HCT116 (cell line): ENCODE measurements around the gene OPN4. TPM values are rescaled to one million over a fixed set of nuclear protein-coding genes. Genes with fewer than 3 reads are reported as not detected.

Experiments used
- ATAC-seq: fragments of 200-7000 bp; cut with Tn5 transposase; 2 replicates; pipeline ENCODE4 v1.9.1; 2020; ENCODE audit warnings: mild to moderate bottlenecking, moderate library complexity
- BruUV-seq: library from RNA; stranded (reverse); fragments of 400-500 nt; replicated peaks from 2 replicates; lab custom pipeline; 2021; lab: Mats Ljungman, UMichigan
- CTCF ChIA-PET: fragments of 300-600 bp; sonication (Branson Sonifier 250); formaldehyde crosslinking; loops from one replicate; lab custom pipeline; 2021; ENCODE audit warnings: antibody characterized with exemption; lab: Charles Lee
- POLR2A ChIA-PET: fragments of 300-600, 350-600 bp; sonication (Branson Sonifier 250); formaldehyde crosslinking; loops from one replicate; lab custom pipeline; 2021; ENCODE audit warnings: antibody characterized with exemption; lab: Charles Lee
- RAD21 ChIA-PET, 2 experiments: fragments of 300-600 bp; sonication (Branson Sonifier 250); formaldehyde crosslinking; loops; one replicate each; lab custom pipeline; 2023; ENCODE audit warnings: low total read pairs in 2 of 2; ENCODE audit not compliant: uncharacterized antibody in 2 of 2, unreplicated experiment in 2 of 2, low non-redundant PET in 1 of 2; lab: Charles Lee
- DNase-seq: peaks from one replicate; pipeline ENCODE4 v3.0.0-alpha.2; 2010; ENCODE audit warnings: low read depth, low spot score
- H2AFZ ChIP-seq: fragments of 200-600 bp; shearing (Covaris generic), sonication (generic); 2 replicates; pipeline ENCODE4 v1.6.1; 2017; ENCODE audit warnings: low read depth, mixed run types, mixed read lengths, antibody characterized with exemption, low read length; ENCODE audit not compliant: poor library complexity, severe bottlenecking
- H3K27ac ChIP-seq: 2 replicates; pipeline ENCODE4 v1.5.1; 2012; ENCODE audit warnings: low read depth, low read length
- H3K27me3 ChIP-seq: fragments of 200-600 bp; sonication (generic); 2 replicates; pipeline ENCODE4 v1.6.1; 2016; ENCODE audit warnings: mixed run types, low read length, mixed read lengths; ENCODE audit not compliant: insufficient read depth
- H3K36me3 ChIP-seq, 2 experiments: fragments of 200-500 bp in 1 of 2; fragments of 200-600 bp in 1 of 2; sonication (Bioruptor generic) in 1 of 2; sonication (generic) in 1 of 2; 2 replicates each; pipeline versions ENCODE4 v1.5.1 to v1.6.1; 2014 to 2016; ENCODE audit warnings: low read length in 2 of 2, inconsistent platforms in 1 of 2, mixed read lengths in 1 of 2, mixed run types in 1 of 2; ENCODE audit not compliant: insufficient read depth in 2 of 2, control insufficient read depth in 1 of 2
- H3K4me1 ChIP-seq, 2 experiments: fragments of 200-600 bp in 1 of 2; sonication (generic) in 1 of 2; 2 replicates each; pipeline versions ENCODE4 v1.5.1 to v1.6.1; 2012 to 2017; ENCODE audit warnings: low read length in 2 of 2, inconsistent platforms in 1 of 2, mild to moderate bottlenecking in 1 of 2, mixed read lengths in 1 of 2, mixed run types in 1 of 2, moderate library complexity in 1 of 2; ENCODE audit not compliant: insufficient read depth in 2 of 2, control insufficient read depth in 1 of 2
- H3K4me2 ChIP-seq: fragments of 200-600 bp; sonication (generic); 2 replicates; pipeline ENCODE4 v1.6.1; 2017; ENCODE audit warnings: mixed run types, low read length, mixed read lengths
- H3K4me3 ChIP-seq, 2 experiments: fragments of 200-600 bp in 1 of 2; sonication (generic) in 1 of 2; replicated peaks in 1 of 2; 2 replicates each; pipeline ENCODE4 v1.5.1; 2011 to 2016; ENCODE audit warnings: low read length in 2 of 2, control low read depth in 1 of 2, low read depth in 1 of 2, mild to moderate bottlenecking in 1 of 2, mixed read lengths in 1 of 2, mixed run types in 1 of 2
- H3K79me2 ChIP-seq: fragments of 200-600 bp; sonication (generic); 2 replicates; pipeline ENCODE4 v1.6.1; 2017; ENCODE audit warnings: mild to moderate bottlenecking, mixed run types, low read length, moderate library complexity, mixed read lengths; ENCODE audit not compliant: insufficient read depth
- H3K9ac ChIP-seq: fragments of 200-600 bp; sonication (generic); 2 replicates; pipeline ENCODE4 v1.6.1; 2016; ENCODE audit warnings: low read length, mixed read lengths
- H3K9me2 ChIP-seq: fragments of 200-600 bp; sonication (generic), shearing (Covaris generic); 2 replicates; pipeline ENCODE4 v1.6.1; 2017; ENCODE audit warnings: mixed run types, mild to moderate bottlenecking, moderate library complexity; ENCODE audit not compliant: insufficient read depth
- H3K9me3 ChIP-seq, 2 experiments: fragments of 200-500 bp in 1 of 2; fragments of 200-600 bp in 1 of 2; sonication (Bioruptor generic) in 1 of 2; sonication (generic) in 1 of 2; 2 replicates each; pipeline ENCODE4 v1.6.1; 2014 to 2017; ENCODE audit warnings: low read length in 2 of 2, mixed read lengths in 2 of 2, inconsistent platforms in 1 of 2, low read depth in 1 of 2, mild to moderate bottlenecking in 1 of 2, mixed run types in 1 of 2, moderate library complexity in 1 of 2; ENCODE audit not compliant: control insufficient read depth in 1 of 2, insufficient read depth in 1 of 2
- H4K20me1 ChIP-seq: fragments of 200-600 bp; sonication (generic), shearing (Covaris generic); 2 replicates; pipeline ENCODE4 v1.6.1; 2017; ENCODE audit warnings: mixed run types, mild to moderate bottlenecking, moderate library complexity; ENCODE audit not compliant: insufficient read depth
- ATF3 ChIP-seq: IDR thresholded peaks from 2 replicates; pipeline ENCODE4 v1.6.1; 2012
- CBX3 ChIP-seq: IDR thresholded peaks from 2 replicates; pipeline ENCODE4 v1.6.1; 2012; ENCODE audit warnings: low read depth
- CTCF ChIP-seq, 3 experiments: fragments of 200-600 bp in 1 of 3; sonication (generic) in 1 of 3; IDR thresholded peaks in 2 of 3; conservative IDR thresholded peaks in 1 of 3; 2 replicates each; pipeline ENCODE4 v1.5.1; 2012 to 2017; ENCODE audit warnings: low read depth in 2 of 3, low read length in 2 of 3, antibody characterized with exemption in 1 of 3, borderline replicate concordance in 1 of 3, control low read depth in 1 of 3, mild to moderate bottlenecking in 1 of 3, mixed read lengths in 1 of 3, mixed run types in 1 of 3, moderate library complexity in 1 of 3; ENCODE audit not compliant: insufficient read depth in 1 of 3
- EGR1 ChIP-seq: IDR thresholded peaks from 2 replicates; pipeline ENCODE4 v1.6.1; 2012; ENCODE audit warnings: low read depth
- FOSL1 ChIP-seq: IDR thresholded peaks from 2 replicates; pipeline ENCODE4 v1.6.1; 2012; ENCODE audit warnings: low read depth
- SIN3A ChIP-seq: IDR thresholded peaks from 2 replicates; pipeline ENCODE4 v1.6.1; 2012; ENCODE audit warnings: low read depth
- SP1 ChIP-seq: IDR thresholded peaks from 2 replicates; pipeline ENCODE4 v1.6.1; 2012; ENCODE audit warnings: low read depth
- intact Hi-C: fragments of 100-400 bp; cut with micrococcal nuclease; formaldehyde crosslinking; loops from 2 replicates; pipeline ENCODE4 v1.10.0; 2022
- total RNA-seq: library from RNA; stranded (reverse); gene quantifications from one replicate; pipeline ENCODE4 v1.2.1, GENCODE V29; 2021; ENCODE audit not compliant: unreplicated experiment

The OPN4 gene
- total RNA-seq, 1 experiment from 2014 or later: not detected

- H3K4me3 ChIP-seq: no peak overlapping the region
- peaks cover 21 to 22% of the 10 kb centered on the region in 2 experiments for H3K4me1 ChIP-seq
- BruUV-seq: no TSS peak
- ChIA-PET RAD21 (no interaction called here), CTCF (no interaction called here), POLR2A (no interaction called here)
- H4K20me1 ChIP-seq: no peaks in the 10 kb centered on the region
- no peak overlapping the region for H3K9ac ChIP-seq
- no peaks in the 10 kb centered on the region for H3K27me3 ChIP-seq
- H3K79me2 ChIP-seq: no peaks in the 10 kb centered on the region
- no peaks in the 10 kb centered on the region for H3K9me3 ChIP-seq
- no peak overlapping the region for H3K27ac ChIP-seq
- H3K4me2 ChIP-seq: no peak overlapping the region
- TF ChIP-seq SIN3A (no peak), FOSL1 (no peak), CTCF (IDR thresholded peaks at IDR 0.05 in 2 of 3, conservative IDR thresholded peaks at IDR 0.05 in 1 of 3; ENCODE audit: borderline replicate concordance in 1 of 3, insufficient read depth in 1 of 3, low read depth in 2 of 3, low read length in 2 of 3) (no peak), EGR1 (no peak), SP1 (no peak), ATF3 (no peak), CBX3 (no peak)
- H3K9me2 ChIP-seq: no peaks in the 10 kb centered on the region
- H2AFZ ChIP-seq: no peak overlapping the region
- H3K36me3 ChIP-seq: no peaks in the 10 kb centered on the region
- DNase-seq (no peak), ATAC-seq (no peak)
- intact Hi-C loops: no loop called here
Observed at GRCh38 chr10:86651631-86652331, 2.6 kb upstream of the OPN4 start.
